GM18520 (cell line): ENCODE measurements around the gene CELF3.
"Not testable (repeated sequence)": the region's sequence is repeated elsewhere in the genome, so short reads cannot be mapped to it uniquely, and the experiment has no call there.

Experiments
- ATAC-seq: cut with Tn5 transposase; IDR thresholded peaks from one replicate; pipeline ENCODE4 v1.9.1; 2021; ENCODE audit not compliant: unreplicated experiment

CELF3 gene

GRCh38 chr1:151716771-151717631 is at the start of gene CELF3:
TSS of gene CELF3 (minus strand) at chr1:151716803. CDS start at chr1:151716020, 783 bp downstream.
- ATAC-seq = no peak

DNA sequence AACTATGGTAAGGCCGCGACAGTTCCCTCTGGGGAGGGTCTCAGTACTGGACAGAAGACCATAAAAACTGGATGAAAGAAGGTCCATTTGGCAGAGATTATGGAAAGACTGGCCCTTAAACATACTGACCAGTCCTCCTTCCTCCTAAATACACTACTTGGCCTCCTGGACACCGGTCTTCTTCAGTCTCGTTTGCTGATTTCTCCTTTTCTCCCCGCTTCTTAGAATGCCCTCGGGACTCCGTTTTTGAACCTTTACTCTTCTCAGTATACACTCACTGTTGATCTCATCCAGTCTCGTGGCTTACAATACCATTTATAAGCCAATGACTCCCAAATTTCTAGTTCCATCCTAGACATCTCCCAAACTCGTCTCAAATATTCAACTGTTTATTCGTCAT is 47.4 kb upstream of the CELF3 start:
- ATAC-seq = no peak

DNA sequence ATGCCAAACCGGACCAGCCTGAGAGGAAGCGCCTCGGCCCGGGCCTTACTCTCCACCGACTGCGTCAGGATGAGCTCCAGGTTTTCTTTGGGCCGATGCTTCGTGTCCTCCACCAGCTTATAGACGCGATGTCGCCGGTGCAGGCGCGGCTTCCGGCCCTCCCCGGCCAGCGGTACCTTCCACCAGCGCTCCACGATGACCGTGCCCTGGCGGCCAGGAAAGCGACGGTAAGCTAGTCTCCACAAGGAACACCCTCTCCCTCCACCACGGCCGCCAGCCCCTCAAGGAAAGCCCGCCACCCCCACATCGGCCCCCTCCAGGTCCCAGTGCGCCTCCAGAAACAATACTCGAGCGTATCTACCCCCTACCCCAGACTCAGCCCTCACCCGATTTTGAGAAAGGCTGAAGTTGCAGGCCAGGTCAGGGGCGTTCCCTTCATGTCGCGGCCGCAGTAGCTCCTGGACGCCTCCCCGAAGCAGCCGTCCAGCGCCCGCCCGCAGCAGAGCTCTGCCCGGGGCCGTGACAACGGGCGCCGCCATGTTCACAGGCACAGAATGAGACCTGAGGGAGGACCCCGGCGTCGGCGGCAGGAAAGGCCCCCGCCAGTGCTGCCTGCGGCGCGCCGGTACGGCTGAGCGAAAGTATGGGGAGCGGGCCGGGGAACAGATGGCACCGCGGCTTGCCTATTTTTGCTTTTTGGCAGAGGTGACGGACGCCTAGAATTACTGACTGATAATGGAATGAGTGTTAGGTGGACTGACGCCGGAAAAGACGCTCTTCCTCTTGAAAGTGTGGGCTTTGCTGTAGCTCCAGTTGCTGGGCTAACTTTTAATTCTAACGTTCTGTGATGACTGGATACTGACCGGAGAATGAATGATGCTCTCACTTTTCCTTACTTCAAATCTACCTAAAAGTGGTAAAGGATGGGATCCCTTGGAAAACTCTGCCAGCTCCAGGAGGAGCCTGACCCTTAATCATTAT is 46.6 kb upstream of the CELF3 start, which contains the start of gene MRPL9:
Gene MRPL9 (minus strand): TSS at position 556 of the 981 bp plus-strand sequence. CDS start 17 bp downstream, at position 539.
- peak; percentile 86 for ATAC-seq

- ATAC-seq = no peak
These were observed 44.2 kb upstream of the CELF3 start for GRCh38 chr1:151760597-151761385.

GRCh38 chr1:151759241-151759640 is 42.6 kb upstream of the CELF3 start:
- no peak for ATAC-seq

DNA sequence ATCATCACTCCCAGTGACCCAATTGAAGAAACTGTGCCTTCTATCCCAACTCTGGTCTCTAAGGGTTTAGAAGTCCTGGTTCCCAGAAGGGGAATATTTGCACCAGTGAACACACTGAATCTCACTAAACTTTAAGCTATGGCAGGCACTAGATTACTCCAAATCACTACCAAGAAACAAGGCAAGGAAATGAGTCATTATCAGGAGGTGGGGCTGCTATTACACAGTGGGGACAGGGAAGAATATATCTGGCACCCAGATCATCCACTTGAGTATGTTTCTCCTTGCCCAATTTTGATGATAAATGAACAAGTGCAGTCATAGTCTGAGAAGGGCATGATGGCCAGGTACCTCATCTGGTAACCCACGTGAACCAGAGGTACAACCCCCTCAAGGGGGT is 39.7 kb upstream of the CELF3 start:
- ATAC-seq = no peak

DNA sequence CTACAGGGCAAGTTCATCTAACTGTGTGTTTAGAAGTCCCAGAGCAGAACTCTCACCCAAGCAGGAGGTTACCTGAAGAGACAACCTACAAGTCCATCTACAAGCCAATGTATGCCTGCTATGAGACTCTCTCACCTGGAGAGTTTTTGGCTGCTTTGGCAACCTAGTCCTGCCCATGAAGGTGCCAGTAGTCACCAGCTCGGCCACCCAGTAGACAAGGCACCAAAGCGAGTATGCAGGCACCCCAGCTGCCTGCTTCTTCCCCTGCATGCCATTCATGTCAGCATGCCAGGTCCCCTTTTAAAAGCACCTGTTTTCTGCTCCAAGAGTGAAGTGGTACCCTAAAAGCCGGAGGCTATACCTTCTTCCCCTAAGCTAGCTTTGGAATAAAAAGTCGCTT is 24.9 kb upstream of the CELF3 start:
- no peak for ATAC-seq

- no peak for ATAC-seq
These were observed 23.2 kb upstream of the CELF3 start for GRCh38 chr1:151739590-151740355.

GRCh38 chr1:151737479-151737878 is 20.9 kb upstream of the CELF3 start:
- no peak for ATAC-seq

DNA sequence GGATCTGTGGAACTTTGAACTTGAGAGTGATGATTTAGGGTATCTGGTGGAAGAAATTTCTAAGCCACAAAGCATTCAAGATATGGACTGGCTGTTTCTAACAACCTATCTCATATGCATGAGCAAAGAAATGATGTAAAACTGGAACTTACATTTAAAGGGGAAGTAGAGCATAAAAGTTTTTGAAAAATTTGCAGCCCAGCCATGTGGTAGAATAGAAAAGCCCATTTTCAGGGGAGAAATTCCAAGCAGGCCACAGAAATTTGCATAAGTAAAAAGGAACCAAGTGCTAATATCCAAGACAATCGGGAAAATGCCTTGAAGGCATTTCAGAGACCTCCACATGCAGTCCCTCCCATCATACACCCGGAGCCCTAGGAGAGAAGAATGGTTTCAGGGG is 20.4 kb upstream of the CELF3 start:
- ATAC-seq = no peak

GRCh38 chr1:151733995-151734394 is 17.4 kb upstream of the CELF3 start:
- not testable (repeated sequence) for ATAC-seq

DNA sequence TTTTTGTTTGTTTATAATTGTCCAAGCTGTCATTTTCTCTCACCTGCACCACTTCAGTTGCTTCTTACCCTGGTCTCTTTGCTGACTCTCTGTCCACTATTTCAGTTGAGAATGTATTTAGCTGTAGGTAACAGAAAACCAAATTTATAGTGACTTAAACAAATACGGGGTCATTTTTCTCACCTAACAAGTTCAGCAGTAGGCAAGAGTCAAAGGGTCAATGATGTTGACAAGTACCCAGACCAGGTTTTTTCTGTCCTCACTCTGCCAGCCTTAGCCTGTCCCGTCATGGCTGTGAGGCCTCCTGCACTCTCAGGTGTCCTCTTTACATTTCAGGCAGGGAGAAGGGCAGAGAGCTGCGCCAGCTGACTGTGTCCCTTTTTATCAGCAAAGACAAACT is 16.5 kb upstream of the CELF3 start:
- ATAC-seq = no peak

GRCh38 chr1:151729966-151730291 is 13.3 kb upstream of the CELF3 start:
- no peak for ATAC-seq

GRCh38 chr1:151729157-151729965 is 12.8 kb upstream of the CELF3 start:
- no peak for ATAC-seq

- ATAC-seq = no peak
These were observed 11.8 kb upstream of the CELF3 start for GRCh38 chr1:151728151-151729054.

GRCh38 chr1:151723726-151724370 is 7.2 kb upstream of the CELF3 start:
- no peak for ATAC-seq

DNA sequence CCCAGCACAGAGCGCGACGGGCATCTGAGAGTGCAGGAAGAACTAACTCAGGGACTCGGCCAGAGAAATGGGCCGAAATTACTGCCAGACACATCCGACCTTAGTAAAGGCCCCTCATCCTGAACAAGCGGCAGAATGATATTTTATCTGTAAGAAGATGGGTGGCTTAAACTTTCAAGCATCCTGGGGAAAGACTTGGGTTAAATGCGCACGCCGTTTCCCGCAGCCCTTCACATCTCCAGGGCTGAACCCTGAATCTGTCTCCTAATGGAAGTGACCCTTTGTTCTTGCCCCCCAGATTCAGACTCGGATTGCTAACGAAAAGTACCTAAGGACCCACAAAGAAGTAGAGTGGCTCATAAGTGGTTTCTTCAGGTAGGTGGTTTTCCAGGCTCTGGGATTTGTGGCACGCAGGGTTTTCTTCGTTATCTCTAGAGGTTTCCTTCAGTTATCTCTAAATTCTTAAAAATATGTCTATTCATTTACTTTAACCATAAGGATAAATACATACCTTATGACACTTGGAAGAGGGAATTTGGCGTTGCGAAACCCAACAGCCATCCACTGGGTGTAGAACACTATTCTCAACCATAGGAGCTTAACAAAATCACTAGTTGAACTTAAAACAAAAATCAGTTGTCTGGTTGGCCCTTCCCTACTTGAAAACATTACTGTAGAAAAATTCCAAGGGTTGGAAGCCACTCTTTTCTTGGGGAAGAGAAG is 5.3 kb upstream of the CELF3 start:
- ATAC-seq = no peak
